Measurements from ENCODE around the gene ACSF2. TPM values are rescaled to one million over a fixed set of nuclear protein-coding genes. Genes with fewer than 3 reads are reported as not detected.
A peak's percentile ranks its signal among the peaks of the same experiment; 100 is the strongest.

Gene ACSF2
- polyA plus RNA-seq, 1 donor from 2014 or later: 28.6 TPM

DNA sequence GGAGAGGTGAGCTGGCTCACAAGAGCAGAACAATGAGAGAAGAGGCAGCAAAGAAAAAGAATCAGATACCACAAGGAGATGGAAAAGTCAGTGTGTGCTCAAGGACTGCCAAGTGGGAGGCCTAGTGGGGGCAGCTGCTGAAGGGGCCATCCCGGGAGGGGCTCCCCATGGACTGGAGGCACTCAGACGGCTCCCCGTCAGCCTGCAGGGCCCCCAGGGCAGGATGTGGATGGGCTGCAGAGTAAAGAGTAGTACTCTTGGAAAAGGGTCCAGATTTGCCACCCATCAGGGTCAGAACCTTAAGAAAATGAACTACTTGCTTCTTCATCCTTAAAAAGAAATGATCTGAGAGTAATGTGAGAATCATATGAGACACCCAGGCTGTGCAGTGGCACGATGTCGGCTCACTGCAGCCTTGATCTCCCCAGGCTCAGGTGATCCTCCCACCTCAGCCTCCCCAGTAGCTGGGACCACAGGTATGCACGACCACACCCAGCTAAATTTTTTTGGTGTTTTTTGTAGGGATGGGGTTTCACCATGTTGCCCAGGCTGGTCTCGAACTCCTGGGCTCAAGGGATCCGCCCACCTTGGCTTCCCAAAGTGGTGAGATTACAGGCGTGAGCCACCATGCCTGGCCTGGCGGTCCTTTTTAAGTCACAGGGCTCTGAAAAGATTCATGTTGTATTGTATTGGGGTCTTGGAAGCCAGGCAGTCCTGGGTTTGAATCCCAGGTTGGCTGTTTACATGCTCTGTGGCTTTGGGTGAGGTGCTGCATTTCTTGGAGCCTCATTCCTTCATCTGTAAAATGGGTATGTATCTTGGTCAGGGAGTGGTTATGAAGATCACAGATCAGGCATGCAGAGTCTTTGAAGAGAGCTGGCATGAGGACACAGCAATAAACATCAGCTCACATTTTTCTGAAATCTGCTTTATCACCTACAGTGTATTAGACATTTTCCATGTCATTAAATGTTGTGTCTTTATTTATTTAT lies 15.1 kb downstream of the ACSF2 start:
- peaks cover 3 to 4% (median 3%) of the 10 kb centered on the region in 3 donors for H3K4me1 Mint-ChIP-seq
- H3K9me3 Mint-ChIP-seq: no peaks in the 10 kb centered on the region
- no peak overlapping the region for H3K4me3 Mint-ChIP-seq
- peaks cover 9% of the 10 kb centered on the region for H3K36me3 Mint-ChIP-seq
- no peak overlapping the region for H3K27ac Mint-ChIP-seq
- no peaks in the 10 kb centered on the region for H3K27me3 Mint-ChIP-seq

DNA sequence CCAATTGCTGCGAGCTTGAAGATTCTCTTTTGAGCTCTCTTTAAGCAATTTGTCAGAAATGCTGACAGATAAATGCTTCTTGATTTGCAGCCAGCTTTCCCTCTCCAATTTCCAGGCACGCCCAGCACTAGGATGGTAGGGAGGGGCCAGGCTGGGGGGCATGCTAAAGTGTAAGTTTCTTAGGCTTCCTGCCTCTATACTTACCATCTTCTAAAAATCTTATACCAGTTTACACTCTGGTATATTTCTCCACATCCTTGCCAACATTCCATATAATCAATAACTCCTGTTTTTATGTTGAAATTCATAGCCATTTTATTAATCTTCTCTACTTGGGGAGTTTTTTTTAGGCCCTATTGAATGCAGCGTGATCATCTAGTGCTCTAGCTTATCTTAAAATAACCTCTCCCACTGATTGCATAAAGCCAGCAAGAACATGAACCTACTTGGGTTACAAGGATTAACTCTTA lies 17.5 kb downstream of the ACSF2 start:
- H3K4me3 Mint-ChIP-seq: no peak overlapping the region
- H3K27ac Mint-ChIP-seq: no peak overlapping the region
- no peaks in the 10 kb centered on the region for H3K27me3 Mint-ChIP-seq
- H3K9me3 Mint-ChIP-seq: no peaks in the 10 kb centered on the region
- H3K4me1 Mint-ChIP-seq: peaks cover 5 to 9% (median 8%) of the 10 kb centered on the region in 3 donors
- peaks cover 4% of the 10 kb centered on the region for H3K36me3 Mint-ChIP-seq

DNA sequence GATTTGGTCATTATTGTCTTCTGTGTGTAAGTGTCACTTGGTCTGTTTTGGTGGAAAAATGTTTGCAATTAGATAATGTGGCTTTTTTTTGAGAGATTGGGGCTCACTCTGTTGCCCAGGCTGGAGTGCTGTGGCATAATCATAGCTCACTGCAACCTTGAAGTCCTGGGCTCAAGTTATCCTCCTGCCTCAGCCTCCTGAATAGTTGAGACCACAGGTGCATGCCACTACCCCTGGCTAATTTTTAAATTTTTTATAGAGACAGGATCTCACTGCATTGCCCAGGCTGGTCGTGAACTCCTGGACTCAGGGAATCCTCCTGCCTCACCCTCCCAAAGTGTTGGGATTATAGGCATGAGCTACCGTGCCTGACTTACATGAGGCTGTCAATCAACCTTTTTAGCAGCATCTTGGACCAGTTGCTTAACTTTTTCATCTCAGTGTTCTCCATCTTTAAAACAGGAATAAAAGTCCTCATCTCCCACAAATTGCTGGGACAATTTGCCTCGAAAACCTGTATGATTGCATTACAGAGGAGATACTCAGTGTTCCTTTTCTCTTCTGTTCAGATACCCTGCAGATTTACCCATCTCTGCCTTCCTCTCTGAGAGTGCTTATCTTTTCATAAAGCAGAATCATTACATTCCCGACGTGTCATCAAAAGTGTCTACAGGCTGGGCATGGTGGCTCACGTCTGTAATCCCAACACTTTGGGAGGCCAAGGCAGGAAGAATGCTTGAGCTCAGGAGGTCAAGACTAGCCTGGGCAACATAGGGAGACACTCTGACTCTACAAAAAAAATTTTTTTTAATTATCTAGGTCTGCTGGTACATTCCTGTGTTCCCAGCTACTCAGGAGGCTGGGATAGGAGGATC lies 19.1 kb downstream of the ACSF2 start:
- no peaks in the 10 kb centered on the region for H3K27me3 Mint-ChIP-seq
- peaks cover 2 to 9% (median 8%) of the 10 kb centered on the region in 3 donors for H3K4me1 Mint-ChIP-seq
- no peaks in the 10 kb centered on the region for H3K9me3 Mint-ChIP-seq
- H3K36me3 Mint-ChIP-seq: peaks cover 4% of the 10 kb centered on the region
- no peak overlapping the region for H3K4me3 Mint-ChIP-seq
- no peak overlapping the region for H3K27ac Mint-ChIP-seq

DNA sequence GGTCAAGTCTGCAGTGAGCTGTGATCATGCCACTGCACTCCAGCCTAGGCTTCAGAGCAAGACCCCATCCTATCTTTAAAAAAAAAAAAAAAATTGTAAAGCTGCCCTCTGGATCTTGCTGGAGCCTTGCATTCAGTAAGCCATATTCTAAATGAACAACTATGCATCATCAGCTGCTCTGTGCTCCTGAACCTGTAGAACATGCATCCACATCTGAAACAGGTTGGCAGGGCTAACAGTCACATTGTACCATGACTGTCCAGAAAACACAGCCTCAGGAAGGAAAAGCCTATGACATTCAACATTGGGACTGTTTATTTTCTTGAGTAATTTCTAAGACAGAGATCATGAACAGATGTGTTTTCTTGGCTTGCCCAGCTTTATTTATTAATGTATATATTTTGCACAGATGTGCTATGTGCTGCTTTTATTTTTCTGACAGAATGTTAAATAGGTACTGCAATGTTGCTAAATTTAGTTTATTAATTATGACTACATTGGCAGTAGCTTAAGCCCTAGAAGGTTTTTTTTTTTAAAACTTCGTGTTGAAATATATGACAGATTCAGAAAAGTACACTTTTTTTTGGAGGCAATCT lies 19.8 kb downstream of the ACSF2 start:
- H3K4me1 Mint-ChIP-seq: peaks cover 5 to 9% (median 8%) of the 10 kb centered on the region in 3 donors
- no peak overlapping the region for H3K27ac Mint-ChIP-seq
- H3K36me3 Mint-ChIP-seq: peaks cover 9% of the 10 kb centered on the region
- no peak overlapping the region for H3K4me3 Mint-ChIP-seq
- H3K27me3 Mint-ChIP-seq: no peaks in the 10 kb centered on the region
- H3K9me3 Mint-ChIP-seq: no peaks in the 10 kb centered on the region

DNA sequence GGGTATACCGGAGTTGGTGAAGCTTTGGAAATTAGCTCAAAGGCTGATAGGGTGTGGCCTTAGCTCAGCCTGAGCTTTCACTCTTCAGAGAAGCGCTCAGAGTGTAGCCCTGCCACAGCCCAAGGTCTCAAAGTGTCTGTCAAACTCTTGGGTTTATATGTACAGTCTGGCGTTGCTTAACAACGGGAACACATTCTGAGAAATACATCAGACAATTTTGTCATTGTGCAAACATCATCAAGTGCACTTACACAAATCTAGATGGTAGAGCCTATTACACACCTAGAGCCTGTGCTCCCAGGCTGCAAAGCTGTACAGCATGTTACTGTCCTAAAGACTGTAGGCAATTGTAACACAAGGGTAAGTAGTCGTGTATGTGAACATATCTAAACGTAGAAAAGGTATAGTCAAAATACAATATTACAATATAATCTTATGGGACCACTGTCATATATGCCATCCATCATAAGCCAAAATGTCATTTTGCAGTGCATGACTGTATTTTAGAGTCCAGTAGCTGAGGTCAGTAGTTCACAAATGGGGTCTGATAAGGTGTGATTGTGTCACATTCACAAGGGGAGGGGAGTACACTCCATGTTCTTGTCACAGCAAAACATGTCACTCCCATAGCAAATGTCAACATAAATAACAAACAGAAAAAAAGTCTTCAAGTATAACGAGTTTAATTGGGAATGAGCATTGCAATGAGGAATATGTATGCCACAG lies 22.0 kb downstream of the ACSF2 start:
- Mint-ChIP-seq H3K9me3 (no peaks in the 10 kb centered on the region), H3K4me3 (peak overlapping the region in 1 of 4 donors; percentile 38), H3K27ac (peak overlapping the region in 2 of 3 donors; percentile 31 to 41), H3K4me1 (peaks cover 18 to 25% (median 20%) of the 10 kb centered on the region in 3 donors), H3K36me3 (peaks cover 7% of the 10 kb centered on the region), H3K27me3 (no peaks in the 10 kb centered on the region)

DNA sequence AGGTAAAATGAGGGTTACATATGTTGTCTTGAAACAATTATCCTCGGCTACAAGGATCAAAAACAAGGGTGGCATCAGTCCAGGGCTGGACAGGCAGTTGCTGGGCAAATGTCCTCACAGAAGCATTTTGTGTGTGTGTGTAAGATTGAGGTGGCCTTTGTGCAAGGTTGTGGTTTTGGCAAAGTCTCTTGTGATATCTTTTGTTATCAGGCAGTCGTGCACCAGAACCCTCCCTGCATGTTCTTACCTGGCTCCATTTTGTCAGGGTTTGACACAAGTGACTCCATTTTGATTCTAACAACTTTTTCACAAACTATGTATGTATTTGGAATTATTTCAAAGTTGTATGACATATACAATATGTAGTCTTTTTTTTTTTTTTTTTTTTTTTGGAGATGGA lies 22.6 kb downstream of the ACSF2 start:
- H3K27me3 Mint-ChIP-seq: no peaks in the 10 kb centered on the region
- peak overlapping the region in 1 of 3 donors; percentile 31 for H3K27ac Mint-ChIP-seq
- H3K36me3 Mint-ChIP-seq: peaks cover 7% of the 10 kb centered on the region
- no peak overlapping the region for H3K4me3 Mint-ChIP-seq
- no peaks in the 10 kb centered on the region for H3K9me3 Mint-ChIP-seq
- peaks cover 21 to 30% (median 24%) of the 10 kb centered on the region in 3 donors for H3K4me1 Mint-ChIP-seq

DNA sequence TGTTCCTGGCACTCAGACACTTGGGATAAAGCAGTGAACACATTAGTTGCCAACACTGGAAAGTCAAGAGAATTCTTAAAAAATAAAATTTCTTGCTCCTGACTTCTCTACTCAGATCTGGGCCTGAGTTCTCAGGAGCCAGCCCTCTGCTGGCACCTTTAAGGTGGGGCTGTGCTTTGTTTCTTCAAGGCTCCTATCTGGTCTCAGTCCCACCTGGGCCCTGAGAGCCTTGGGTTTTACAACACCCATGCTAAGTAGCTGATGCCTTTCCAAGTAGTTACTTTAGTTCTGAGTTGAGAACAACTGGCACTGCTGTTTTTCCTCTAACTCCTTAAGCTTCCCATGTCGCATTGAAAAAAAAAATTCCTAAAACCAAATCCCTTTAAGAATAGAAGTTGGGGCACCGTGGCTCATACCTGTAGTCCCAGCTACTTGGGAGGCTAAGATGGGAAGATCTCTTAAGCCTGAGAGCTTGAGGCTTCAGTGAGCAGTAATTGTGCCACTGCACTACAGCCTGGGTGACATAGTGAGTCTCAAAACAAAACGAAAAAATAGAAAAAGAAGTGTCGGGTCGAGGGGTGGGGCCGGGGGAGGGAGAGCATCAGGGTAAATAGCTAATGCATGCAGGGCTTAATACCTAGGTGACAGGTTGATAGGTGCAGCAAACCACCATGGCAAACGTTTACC lies 26.1 kb downstream of the ACSF2 start:
- Mint-ChIP-seq H3K27ac (peak overlapping the region; percentile 71 to 96 (median 84)), H3K4me3 (peak overlapping the region; percentile 48 to 93 (median 84)), H3K4me1 (peaks cover 19 to 31% (median 26%) of the 10 kb centered on the region in 3 donors), H3K9me3 (no peaks in the 10 kb centered on the region), H3K36me3 (peaks cover 5% of the 10 kb centered on the region), H3K27me3 (no peaks in the 10 kb centered on the region)

DNA sequence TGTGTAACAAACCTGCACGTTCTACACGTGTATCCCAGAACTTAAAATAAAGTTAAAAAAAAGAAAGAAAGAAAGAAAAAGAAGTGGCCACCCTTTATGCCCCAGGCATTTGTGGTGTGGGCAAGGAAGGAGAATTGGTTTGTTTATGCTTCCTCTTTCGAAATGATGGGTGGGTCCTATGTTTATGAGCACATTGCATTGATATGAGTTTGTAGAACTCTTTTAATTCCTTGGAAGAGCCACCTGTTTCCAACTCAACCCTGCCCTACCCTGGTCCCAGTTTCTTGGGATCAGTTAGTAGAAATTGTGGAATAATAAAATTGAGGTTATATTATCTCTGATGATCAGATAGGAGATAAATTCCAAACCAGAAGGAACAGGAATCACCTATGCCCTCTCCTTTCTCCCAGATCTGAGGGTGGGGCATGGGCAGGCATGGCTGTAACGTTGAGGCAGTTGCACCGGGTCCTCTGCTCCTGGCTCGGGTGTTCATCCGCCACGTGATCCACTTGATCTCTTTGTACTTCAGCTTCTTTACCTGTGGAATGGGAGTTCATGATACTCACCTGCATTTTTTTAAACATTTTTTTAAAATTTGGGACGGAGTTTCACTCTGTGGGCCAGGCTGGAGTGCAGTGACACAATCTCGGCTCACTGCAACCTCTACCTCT lies 26.7 kb downstream of the ACSF2 start:
- Mint-ChIP-seq H3K4me1 (peaks cover 19 to 31% (median 30%) of the 10 kb centered on the region in 3 donors), H3K36me3 (peaks cover 5% of the 10 kb centered on the region), H3K27ac (peak overlapping the region; percentile 73 to 96 (median 84)), H3K4me3 (peak overlapping the region; percentile 48 to 93 (median 84)), H3K27me3 (no peaks in the 10 kb centered on the region), H3K9me3 (no peaks in the 10 kb centered on the region)

DNA sequence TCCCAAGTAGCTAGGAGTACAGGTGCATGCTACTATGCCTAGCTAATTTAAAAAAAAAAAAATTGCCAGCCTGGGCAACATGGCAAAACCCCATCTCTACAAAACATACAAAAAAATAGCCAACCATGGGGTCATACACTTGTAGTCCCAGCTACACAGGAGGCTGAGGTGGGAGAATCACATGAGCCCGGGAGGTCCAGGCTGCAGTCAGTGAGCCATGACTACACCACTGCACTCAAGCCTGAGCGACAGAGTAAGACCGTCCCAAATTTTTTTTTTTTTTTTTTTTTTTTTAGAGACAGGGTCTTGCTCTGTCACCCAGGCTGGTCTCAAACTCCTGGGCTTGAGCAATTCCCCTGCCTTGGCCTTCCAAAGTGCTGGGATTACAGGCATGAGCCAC lies 27.9 kb downstream of the ACSF2 start:
- Mint-ChIP-seq H3K4me1 (peaks cover 16 to 35% (median 30%) of the 10 kb centered on the region in 3 donors), H3K36me3 (peaks cover 5% of the 10 kb centered on the region), H3K27ac (peak overlapping the region in 1 of 3 donors; percentile 96), H3K9me3 (no peaks in the 10 kb centered on the region), H3K4me3 (peak overlapping the region in 3 of 4 donors; percentile 23 to 90 (median 60)), H3K27me3 (no peaks in the 10 kb centered on the region)

DNA sequence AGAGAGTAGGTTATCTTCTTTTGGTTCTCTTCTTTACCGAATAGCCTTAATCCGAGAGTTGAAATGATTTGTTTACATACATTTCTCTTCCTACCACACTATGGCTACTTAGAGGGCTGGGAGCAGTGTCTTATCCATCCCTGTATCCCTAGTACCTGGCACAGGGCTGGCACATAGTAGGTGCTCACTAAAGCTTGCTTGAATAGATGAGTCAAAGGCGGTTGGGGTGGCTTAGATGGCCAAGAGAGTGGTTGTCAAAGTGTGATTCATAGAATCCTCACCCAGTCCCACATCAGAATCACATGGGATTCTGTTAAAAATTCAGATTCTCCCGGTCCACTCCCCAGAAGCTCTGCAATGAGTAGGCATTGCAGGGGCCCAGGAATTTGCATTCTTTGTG lies 31.6 kb downstream of the ACSF2 start:
- peak overlapping the region in 1 of 4 donors; percentile 29 for H3K4me3 Mint-ChIP-seq
- H3K36me3 Mint-ChIP-seq: no peaks in the 10 kb centered on the region
- H3K4me1 Mint-ChIP-seq: peaks cover 10 to 28% (median 17%) of the 10 kb centered on the region in 3 donors
- H3K9me3 Mint-ChIP-seq: no peaks in the 10 kb centered on the region
- H3K27me3 Mint-ChIP-seq: no peaks in the 10 kb centered on the region
- no peak overlapping the region for H3K27ac Mint-ChIP-seq

DNA sequence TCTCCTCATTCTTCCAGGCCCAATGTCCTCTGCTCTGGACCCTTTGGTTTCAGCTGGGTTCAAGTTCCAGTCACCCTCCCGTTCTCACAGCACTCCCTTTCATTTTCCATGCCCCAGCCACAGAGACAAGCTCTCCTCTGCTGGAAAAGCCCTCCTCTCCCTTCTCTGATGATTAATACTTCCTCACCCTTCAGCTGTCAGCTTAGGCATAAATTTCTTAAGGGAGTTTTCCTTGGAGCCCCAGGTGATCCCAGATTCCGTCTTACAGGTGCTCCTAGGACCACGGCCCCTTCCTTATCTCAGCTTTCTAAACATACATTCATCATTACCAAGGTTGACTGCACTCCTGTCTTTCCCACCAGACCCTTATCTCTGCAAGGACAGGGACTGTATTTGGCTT lies 32.3 kb downstream of the ACSF2 start:
- Mint-ChIP-seq H3K9me3 (no peaks in the 10 kb centered on the region), H3K27me3 (no peaks in the 10 kb centered on the region), H3K4me1 (peaks cover 6 to 23% (median 11%) of the 10 kb centered on the region in 3 donors), H3K27ac (no peak overlapping the region), H3K36me3 (no peaks in the 10 kb centered on the region), H3K4me3 (no peak overlapping the region)

DNA sequence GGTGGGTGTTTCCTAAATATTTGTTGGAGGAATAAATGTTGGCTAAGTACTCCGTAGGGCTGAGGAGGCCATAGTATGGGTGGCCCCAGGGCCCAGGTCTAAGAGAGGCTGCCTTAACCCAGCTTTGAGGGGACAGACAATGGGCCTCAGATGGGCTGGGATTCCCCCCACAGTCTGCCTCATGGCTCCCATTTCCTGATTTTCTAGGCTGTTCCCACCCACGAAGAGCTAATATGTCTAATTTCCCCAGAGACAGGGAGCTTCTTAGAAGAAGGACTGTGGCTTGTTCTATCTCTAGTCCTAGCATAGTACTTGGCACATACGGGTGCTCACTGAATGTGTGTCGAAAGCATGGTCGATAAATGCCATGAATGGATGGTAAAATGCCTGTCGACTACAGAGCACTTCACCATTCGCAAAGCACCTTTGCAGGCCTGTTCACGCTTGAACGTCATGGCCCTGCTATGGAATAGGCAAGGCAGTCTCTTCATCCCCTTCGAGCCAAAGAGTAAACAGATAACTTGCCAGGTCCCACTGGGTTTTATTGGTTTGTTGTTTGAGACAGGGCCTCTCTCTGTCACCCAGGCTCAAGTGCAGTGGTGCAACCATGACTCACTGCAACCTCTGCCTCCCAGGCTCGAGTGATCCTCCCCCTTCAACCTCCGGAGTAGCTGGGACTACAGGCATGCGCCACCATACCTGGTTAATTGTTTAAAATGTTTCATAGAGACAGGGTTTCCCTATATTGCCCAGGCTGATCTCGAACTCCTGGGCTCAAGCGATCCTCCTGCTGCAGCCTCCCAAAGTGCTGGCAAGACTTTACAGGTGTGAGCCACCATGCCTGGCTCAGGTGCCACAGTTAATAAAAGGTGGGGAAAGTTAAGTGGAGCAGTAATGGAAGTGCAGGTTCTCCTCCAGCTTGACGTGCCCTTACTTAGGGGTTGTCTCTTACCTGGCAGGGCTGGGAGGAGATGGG lies 33.0 kb downstream of the ACSF2 start:
- peaks cover 3% of the 10 kb centered on the region for H3K36me3 Mint-ChIP-seq
- H3K4me3 Mint-ChIP-seq: no peak overlapping the region

More for the DNA sequence above, 33.0 kb downstream of the ACSF2 start:
- Mint-ChIP-seq H3K4me1 (peaks cover 4 to 19% (median 5%) of the 10 kb centered on the region in 3 donors), H3K27ac (peak overlapping the region in 1 of 3 donors; percentile 25), H3K27me3 (no peaks in the 10 kb centered on the region), H3K9me3 (no peaks in the 10 kb centered on the region)

Measured in IgD-negative memory B cell (primary cell).